NB4 (cell line): ENCODE data around the gene TM4SF1.
A peak's percentile ranks its signal among the peaks of the same experiment; 100 is the strongest.

Experiments used
- DNase-seq: peaks from one replicate; pipeline ENCODE4 v3.0.0; 2010; ENCODE audit warnings: low read depth
- H3K4me3 ChIP-seq: one replicate; pipeline ENCODE4 v1.5.1; 2011; ENCODE audit warnings: mild to moderate bottlenecking, low read depth, low read length, moderate library complexity
- CTCF ChIP-seq: IDR thresholded peaks from one replicate; pipeline ENCODE4 v1.5.1; 2012; ENCODE audit warnings: low read depth, low read length
- MAX ChIP-seq: IDR thresholded peaks from 2 replicates; pipeline ENCODE4 v1.6.1; 2011; ENCODE audit warnings: low read depth, low read length
- MYC ChIP-seq: IDR thresholded peaks from 2 replicates; pipeline ENCODE4 v1.6.1; 2011; ENCODE audit warnings: low read depth, low read length
- POLR2A ChIP-seq: IDR thresholded peaks from 2 replicates; pipeline ENCODE4 v1.6.1; 2011; ENCODE audit warnings: mild to moderate bottlenecking; ENCODE audit not compliant: insufficient read length; ENCODE audit errors: extremely low read depth

Gene TM4SF1

GRCh38 chr3:149356044-149356592 is 21.3 kb downstream of the TM4SF1 start:
- no peak overlapping the region for H3K4me3 ChIP-seq
- no peak for TF ChIP-seq MYC
- no peak for TF ChIP-seq POLR2A
- no peak for TF ChIP-seq MAX
- TF ChIP-seq CTCF = no peak
- DNase-seq = no peak

DNA sequence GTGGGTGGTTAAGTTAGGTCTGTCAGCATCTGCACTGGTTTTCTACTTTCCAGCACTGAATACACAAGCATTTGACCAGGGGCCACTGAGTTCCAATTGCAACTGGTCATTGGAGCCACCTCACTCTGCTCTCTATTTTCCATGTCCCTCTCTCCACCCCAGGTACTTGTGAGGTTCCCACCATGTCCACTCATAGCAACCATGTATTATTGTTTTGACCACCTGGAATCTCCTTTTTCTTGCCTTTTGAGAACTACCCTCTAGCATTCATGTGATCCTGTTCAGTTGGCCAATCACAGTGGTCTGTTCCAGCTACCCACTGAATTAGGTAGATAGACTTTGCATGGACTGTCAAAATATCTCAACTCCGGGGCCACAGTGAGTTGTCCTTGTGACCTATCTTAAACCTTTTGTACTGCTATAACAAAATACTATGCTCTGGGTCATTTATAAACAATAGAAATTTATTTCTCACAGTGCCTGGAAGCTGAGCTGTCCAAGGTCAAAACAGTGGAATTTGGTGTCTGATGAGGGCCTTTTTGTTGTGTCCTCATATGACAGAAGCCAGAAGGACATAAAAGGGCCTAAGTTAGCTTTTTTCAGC is 23.8 kb downstream of the TM4SF1 start:
- DNase-seq = no peak

GRCh38 chr3:149352556-149352955 is 24.9 kb downstream of the TM4SF1 start:
- TF ChIP-seq CTCF (peak; percentile 73), MYC (no peak), MAX (peak; percentile 32; the same call in 1 of the 2 replicates), POLR2A (no peak)
- H3K4me3 ChIP-seq = no peak overlapping the region
- peak; percentile 59 for DNase-seq

More for the DNA sequence above, 23.8 kb downstream of the TM4SF1 start:
- TF ChIP-seq POLR2A (no peak), CTCF (no peak), MAX (no peak), MYC (no peak)
- H3K4me3 ChIP-seq = no peak overlapping the region

DNA sequence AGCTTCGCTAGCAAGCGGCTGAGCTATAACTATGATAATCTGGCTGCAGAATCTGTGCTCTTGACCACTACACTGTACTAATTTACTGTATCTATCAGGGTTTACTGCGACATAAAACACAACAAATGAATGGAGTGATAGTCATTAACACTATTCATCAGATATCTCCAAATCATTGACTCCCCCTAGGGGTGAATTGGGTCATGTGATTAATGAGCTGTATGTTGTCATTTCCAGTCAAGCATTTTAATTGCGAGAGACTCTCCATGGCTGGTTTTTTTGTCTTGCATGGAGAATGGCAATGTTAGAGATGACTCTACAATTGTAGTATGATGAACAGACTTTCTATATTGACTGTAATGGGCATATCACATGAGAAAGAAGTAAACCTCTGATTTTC is 33.5 kb downstream of the TM4SF1 start:
- DNase-seq = peak; percentile 35
- TF ChIP-seq MAX (no peak), CTCF (peak; percentile 21)
- H3K4me3 ChIP-seq = no peak overlapping the region

- peak; percentile 49 for DNase-seq
- no peak overlapping the region for H3K4me3 ChIP-seq
- TF ChIP-seq POLR2A = no peak
- no peak for TF ChIP-seq MAX
- no peak for TF ChIP-seq CTCF
- TF ChIP-seq MYC = no peak
These were observed 34.8 kb downstream of the TM4SF1 start for GRCh38 chr3:149342413-149343380.
